Measurements from ENCODE around the gene CSNK1D.

The CSNK1D gene

DNA sequence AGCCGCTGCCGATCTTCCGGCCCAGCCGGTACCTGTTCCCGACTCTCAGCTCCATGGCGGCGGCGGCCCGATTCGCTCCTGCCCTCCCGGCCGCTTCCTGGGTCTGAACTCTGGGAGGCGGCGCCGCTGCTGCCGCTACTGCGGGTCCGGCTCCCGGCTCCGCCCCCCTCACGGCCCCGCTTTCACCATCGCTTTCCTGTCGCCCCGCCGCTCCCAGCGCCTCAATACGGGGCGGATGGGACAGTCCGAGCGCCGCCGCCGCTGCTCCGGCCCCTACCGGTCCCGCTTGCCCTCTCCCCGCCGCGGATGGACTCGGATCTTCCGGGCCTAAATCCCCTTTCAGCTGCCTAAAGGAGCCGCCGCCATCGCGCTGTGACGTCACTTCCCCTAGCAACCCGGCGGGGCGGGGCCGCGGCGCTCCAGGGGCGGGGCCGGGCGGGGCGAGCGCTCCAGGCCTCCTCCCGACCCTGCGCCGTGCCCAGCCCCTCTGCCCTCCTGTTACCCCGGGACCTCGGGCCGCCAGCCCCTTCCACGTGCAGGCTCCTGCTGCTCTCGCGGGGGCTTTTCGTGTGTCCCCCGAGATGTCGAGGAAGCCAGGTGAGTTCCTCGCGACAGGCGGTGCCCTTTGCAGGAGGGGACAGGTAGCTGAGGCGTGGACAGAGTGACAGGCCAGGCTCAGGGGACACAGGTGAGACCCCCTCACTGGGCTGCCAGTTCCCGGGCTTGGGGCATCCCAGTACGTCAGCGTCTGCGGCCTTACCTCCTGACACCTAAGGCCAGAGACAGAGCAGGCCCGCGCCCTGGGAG is at the start of gene CSNK1D:
Gene CSNK1D (minus strand): TSS at position 374 of the 807 bp plus-strand sequence. CDS start 319 bp downstream, at position 55.
- DNase-seq: peak; percentile 94

- DNase-seq: no peak
Measured at GRCh38 chr17:82322526-82323453, 49.3 kb upstream of the CSNK1D start.

DNA sequence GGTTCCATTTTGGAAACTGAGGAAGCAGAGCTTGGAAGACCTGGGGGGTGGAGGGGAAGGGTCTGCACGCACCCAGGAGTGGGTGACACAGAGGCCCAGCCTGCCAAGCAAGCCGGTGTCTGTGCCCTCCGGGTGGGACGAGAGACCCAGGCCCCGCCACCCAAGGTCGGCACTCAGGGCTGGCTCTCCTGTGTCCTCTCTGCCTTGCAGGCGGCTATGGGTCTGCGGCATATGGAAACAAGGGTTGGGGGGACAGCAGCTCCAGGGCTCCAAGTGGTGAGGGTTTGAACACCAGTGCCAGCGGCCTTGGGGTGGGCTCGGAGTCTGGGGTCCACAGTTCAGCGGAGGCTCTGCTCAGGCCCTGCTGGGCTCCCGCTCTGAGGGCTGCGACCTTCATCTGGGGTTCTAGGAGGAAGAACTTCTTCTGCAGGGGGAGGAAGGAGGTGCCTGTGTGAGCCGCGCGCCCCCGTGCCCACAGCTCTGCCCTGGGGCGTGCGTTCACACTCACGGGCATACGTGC is 48.5 kb upstream of the CSNK1D start:
- DNase-seq: no peak

DNA sequence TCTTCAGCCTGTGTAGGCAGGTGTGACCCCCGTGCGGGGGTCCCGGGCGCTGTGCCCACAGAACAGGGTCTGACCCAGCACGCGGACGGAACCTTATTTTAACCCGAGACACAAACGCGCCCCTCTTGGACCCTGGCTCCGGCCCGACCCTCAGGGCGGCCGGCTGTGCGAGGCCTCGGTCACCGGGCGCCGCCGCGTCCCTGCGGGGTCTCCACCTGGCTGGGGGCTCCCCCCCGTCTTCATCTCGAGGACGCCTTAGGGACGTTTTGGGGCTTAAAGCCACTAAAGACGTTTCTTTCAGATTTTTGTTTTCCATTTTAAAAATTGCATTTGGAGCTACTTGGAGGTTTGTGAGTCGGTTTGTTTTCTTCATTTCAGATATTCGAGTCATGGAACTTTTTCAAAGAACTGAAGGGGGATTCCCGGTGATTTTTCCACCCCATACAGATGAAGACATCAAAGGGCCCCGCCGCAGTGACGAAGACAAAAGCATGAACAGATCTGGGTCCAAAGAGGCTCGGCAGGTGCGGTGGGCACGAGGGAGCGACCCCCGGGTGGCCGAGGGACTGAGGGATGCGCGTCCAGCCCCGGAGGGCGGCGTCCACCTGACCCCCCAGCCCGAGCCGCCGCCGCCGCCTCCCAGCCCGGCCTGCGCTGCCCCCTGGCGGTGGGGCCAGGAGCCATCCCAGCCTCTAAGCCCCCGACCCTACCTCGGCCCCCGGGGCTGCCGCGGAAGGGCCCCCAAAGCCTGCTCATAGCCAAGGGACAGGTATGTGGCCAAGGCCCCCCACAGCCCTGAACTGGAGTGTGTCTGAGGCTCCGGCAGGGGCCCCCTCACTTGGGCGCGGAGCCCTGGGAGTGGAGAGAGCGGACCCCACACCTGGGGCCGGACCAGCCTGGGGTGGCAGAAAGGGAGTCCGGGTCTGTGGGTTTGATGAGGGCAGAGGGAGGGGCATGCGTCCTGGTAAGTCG is 47.7 kb upstream of the CSNK1D start:
- DNase-seq: no peak

GRCh38 chr17:82320140-82320840 is 46.8 kb upstream of the CSNK1D start:
- no peak for DNase-seq

GRCh38 chr17:82319619-82320062 is 46.1 kb upstream of the CSNK1D start:
- DNase-seq: no peak

- no peak for DNase-seq
Measured at GRCh38 chr17:82318772-82319606, 45.5 kb upstream of the CSNK1D start.

- no peak for DNase-seq
Measured at GRCh38 chr17:82318169-82318498, 44.6 kb upstream of the CSNK1D start.

GRCh38 chr17:82317394-82318168 is 44.1 kb upstream of the CSNK1D start, which contains the start of gene CD7:
Gene CD7 (minus strand): TSS chr17:82317608. CDS start chr17:82317495, 113 bp downstream.
- no peak for DNase-seq

DNA sequence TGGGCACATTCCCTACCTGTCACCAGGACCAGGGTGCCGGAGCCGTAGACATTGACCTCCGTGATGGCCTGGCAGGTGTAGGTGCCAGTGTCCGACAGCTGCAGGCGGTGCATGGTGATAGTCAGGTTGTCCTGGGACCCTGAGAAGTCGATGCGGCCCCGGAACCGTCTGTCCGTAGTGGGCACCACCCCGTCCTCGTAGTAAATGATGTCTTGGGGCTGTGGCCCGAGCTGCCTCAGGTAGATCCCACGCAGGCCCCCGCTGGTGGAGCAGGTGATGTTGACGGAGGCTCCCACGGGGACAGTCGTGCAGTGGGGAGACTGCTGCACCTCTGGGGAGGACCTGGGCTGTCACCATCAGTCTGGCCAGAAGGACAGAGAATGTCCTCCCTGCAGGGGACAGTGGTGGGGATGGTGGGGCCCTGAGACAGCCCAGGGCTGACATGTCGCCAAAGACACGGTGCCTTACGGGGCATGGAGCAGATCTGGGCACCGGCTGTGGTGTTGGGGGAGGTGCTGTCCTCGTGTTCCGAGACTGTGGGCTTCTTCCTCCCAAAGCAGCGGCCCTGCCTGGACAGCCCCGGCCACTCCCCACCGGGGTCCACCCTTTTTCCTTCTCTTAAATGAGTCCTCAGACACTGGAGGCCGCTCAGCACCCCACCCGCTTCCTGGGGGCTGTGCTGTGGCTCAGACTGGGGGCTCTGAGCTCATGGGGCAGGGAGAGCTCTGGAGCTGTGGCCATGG is 43.3 kb upstream of the CSNK1D start:
- DNase-seq: no peak

- DNase-seq: no peak
Measured at GRCh38 chr17:82315703-82316358, 42.3 kb upstream of the CSNK1D start.

- no peak for DNase-seq
Measured at GRCh38 chr17:82314727-82315605, 41.5 kb upstream of the CSNK1D start.

- DNase-seq: no peak
Measured at GRCh38 chr17:82314012-82314726, 40.7 kb upstream of the CSNK1D start.

GRCh38 chr17:82313195-82314011 is 39.9 kb upstream of the CSNK1D start:
- DNase-seq: no peak

DNA sequence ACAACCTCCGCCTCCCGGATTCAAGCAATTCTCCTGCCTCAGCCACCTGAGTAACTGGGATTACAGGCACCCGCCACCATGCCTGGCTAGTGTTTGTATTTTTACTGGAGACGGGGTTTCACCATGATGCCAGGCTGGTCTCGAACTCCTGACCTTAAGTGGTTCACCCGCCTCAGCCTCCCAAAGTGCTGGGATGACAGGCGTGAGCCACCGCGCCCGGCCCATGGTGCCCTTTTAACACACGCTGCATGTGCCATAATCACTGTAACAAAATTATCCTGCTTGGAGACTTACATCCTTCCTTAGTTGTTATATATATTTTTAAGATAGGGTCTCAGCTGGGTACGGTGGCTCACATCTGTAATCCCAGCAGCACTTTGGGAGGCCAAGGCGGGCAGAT is 38.5 kb upstream of the CSNK1D start:
- DNase-seq: no peak

DNA sequence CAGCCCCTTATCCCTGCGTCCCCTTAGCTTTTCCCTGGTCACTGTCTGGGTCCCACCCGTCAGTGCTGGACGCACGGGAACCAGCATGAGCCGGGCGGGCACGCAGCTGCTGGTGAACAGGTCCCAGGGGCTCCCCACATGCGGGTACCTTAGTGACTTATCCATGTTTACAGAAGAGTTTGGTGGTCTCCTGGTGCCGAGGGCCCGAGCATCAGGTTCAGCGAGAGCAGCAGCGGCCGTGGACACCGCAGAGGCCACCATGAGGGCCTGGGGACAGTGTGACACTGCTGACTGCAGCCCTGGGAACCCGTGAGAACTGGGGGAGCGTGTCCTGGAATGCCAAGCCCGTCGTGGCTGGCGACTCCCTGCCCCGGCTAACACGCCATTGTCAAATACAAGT is 37.4 kb upstream of the CSNK1D start:
- DNase-seq: no peak

Data from NCI-H1436 (cell line).